Left lobe of liver (tissue), 2 donors: ENCODE measurements around the gene CLIP2. TPM values are rescaled to one million over a fixed set of nuclear protein-coding genes. Genes with fewer than 3 reads are reported as not detected.

ENCODE experiments used
- ATAC-seq: fragments of 200-7000 bp; cut with Tn5 transposase; one replicate; pipeline ENCODE4 v1.9.1; 2020; ENCODE audit warnings: mild to moderate bottlenecking, moderate library complexity
- DNase-seq: peaks from one replicate; pipeline ENCODE4 v3.0.0-alpha.2; 2020; ENCODE audit warnings: low spot score
- total RNA-seq: library from RNA; stranded (reverse); gene quantifications from one replicate; pipeline ENCODE4 v1.2.1, GENCODE V29; 2021
- donor health status: DM: no; HTN: no; CAD: no; lungs with moderate emphysema.
- donor health status: DM: no; HTN: yes; CAD: no.

CLIP2 gene
- total RNA-seq, 1 donor from 2014 or later, result 5.4 TPM

DNA sequence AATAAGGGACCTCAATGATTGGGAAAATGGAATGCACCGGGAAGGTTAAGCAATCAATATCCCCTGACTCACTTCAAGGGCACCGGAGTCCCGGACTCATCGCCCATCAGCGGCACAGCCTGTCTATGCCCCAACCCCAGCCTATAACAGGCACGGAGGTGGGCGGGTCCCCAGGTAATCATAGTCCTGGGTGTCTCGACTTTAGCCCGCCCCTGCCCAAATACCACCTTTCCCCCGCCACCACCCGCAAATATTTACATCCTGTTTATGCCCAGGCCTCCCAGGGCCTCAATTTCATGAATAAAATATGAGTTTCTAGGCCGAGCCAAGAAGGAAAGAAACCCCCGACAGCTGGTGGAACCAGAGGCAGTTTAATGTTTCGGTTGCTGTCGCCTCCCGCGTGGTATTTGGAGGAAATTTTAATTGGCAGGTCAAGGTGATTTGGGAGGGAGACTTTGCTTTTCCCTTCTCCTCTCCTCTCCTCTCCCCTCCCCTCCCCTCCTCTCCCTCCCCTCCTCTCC, 19.4 kb upstream of the CLIP2 start:
- DNase-seq, result peak; percentile 66
- peak; percentile 91 for ATAC-seq

DNA sequence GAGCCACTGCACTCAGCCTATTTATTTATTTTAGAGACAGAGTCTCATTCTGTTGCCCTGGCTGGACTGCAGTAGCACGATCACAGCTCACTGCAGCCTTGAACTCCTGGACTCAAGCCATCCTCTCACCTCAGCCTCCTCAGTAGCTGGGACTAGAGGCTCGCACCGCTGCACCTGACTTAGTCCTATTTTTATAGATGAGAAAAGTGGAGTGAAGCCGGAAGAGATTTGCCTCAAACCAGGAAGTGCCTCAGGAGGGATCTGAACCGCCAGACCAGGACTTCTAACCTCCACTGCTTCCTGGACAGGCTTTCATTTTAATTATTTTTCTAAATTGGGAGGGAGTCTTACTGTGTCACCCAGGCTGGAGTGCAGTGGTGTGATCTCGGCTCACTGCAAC, 17.5 kb upstream of the CLIP2 start:
- ATAC-seq (no peak), DNase-seq (no peak)

GRCh38 chr7:74272305-74273038, 16.7 kb upstream of the CLIP2 start:
- DNase-seq (no peak), ATAC-seq (peak; percentile 48)

DNA sequence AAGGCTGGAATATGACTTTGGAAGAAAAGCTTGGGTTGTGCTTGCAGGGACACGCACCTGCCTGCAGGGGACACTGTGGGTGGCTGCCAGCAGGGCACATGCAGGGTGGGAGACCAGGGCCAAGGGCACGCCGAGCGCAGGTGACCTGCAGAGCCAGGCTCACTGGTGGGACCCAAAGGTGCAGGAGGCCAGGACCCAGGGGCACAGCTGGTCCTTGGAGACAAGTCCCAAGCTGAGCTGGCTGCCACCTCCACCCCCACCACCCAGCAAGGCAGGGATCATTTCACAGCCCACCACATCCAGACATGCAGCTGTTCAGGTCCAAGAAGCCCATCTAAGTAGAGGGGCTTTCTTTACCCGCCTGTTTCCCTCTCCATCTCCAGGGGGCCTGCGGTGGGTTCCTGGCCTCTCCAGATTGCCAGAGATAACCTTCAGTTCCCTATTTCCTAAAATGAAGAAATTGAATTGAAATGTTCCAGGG, 13.8 kb upstream of the CLIP2 start:
- peak; percentile 45 for ATAC-seq
- no peak for DNase-seq

- DNase-seq, result no peak
- no peak for ATAC-seq
Observed at GRCh38 chr7:74277636-74278035, 11.6 kb upstream of the CLIP2 start.

DNA sequence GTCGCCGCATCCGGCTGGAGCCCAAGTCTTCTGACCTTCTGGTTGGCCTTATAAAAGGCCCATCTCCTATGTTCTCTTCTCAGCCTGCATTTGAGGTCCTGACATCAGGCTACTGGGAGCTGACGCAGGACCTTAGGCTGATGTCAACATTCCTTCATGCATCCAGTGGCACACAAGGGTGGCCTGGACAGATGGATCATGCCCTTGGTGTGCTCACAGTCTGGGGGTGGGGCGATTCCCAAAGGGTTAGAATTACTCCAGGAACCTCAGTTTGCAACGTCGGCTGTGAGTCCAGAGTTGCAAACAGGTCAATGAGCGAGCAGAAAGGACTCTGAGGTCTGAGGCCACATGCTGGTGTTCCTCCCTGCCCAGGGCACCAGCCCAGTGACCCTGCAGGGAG, 8.2 kb upstream of the CLIP2 start:
- DNase-seq (no peak), ATAC-seq (no peak)

DNA sequence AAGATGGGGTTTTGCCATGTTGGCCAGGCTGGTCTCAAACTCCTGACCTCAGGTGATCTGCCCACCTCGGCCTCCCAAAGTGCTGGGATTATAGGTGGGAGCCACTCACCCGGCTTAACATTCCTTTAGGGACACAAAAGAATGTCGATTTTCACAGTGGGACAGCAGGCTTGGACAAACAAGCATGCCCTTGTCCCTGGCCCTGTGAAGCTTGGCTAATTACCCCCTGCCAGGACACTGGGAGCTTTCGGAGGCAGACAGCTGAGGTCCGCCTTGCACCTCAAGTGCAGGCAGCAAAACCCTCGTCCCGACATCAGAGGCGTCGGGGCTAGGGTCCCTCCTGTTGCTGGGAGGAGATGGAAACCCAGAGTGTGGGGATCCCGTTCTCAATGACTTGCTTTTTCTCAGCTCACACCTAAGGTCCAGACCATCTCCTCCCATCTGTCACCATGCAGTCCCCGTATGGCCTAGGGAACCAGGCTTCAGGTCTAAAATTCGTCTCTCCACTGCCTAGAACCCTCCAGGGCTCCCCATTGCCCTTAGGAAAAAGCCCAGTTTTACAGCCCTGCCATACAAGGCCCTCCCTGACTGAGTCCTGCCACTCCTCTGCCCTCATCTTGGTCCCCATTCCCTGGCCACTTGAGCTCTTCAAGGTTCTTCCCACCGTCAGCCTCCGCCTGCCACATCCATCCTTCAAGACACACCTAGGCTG, 6.3 kb upstream of the CLIP2 start:
- no peak for ATAC-seq
- DNase-seq, result no peak

- DNase-seq, result no peak
- no peak for ATAC-seq
Observed at GRCh38 chr7:74283858-74284447, 5.3 kb upstream of the CLIP2 start.

- ATAC-seq, result peak; percentile 21
- no peak for DNase-seq
Observed at GRCh38 chr7:74284781-74285259, 4.4 kb upstream of the CLIP2 start.

GRCh38 chr7:74286131-74286530, 3.1 kb upstream of the CLIP2 start:
- ATAC-seq (no peak), DNase-seq (no peak)

- DNase-seq (no peak), ATAC-seq (no peak)
Observed at GRCh38 chr7:74287303-74288033, 1.7 kb upstream of the CLIP2 start.

GRCh38 chr7:74288034-74288881, 949 bp upstream of the CLIP2 start:
- DNase-seq, result no peak
- no peak for ATAC-seq

- no peak for DNase-seq
- ATAC-seq, result no peak
Observed at GRCh38 chr7:74289659-74290552, 699 bp downstream of the CLIP2 start.

DNA sequence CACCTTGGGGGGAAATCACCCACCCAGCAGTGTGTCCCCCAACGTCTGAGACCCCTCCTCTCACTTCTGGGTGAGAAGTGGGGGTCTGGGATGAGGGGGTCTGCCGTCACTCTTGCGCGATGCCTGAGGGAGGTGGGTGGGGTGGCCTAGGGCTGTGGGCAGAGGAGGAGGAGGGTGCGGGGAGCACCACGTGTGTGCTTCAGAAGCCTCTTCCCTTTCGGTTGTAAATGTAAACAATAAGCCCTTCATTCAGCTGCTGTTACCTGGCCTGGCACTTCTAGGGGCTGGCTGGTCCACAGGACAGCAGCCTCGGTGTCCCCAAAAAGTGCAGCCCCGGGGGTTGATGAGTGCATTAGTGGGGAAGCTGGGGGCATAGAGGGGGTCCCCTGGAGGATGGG, 1.3 kb downstream of the CLIP2 start:
- DNase-seq, result no peak

DNA sequence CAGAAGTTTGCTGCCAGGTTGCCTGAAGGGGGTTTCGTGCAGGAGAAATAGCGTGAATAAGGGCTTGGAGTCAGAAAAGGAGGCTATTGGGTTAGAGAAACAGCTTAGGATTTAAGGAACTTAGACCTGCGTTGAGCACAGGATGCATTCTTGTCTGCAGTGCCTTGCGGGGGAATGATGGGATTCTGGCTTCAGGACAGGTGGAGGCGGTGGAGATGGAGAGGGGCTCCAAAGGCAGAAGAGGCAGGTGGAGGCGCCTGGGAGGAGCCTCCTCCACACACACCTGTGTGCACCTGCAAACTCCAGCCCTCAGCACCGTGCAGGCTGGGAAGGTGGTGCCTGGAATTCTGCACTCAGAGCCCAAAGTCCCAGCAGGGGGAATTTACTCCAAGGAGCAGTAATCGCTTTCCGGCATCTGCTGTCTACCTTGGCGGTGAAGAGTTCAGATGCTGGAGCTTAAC, 1.8 kb downstream of the CLIP2 start:
- no peak for ATAC-seq
- DNase-seq, result no peak

More for the DNA sequence above, 1.3 kb downstream of the CLIP2 start:
- no peak for ATAC-seq

GRCh38 chr7:74291535-74291934, 2.3 kb downstream of the CLIP2 start:
- ATAC-seq (no peak), DNase-seq (no peak)

- ATAC-seq (peak; percentile 69), DNase-seq (peak; percentile 63)
Observed at GRCh38 chr7:74292757-74293576, 3.8 kb downstream of the CLIP2 start.

GRCh38 chr7:74293577-74293908, 4.3 kb downstream of the CLIP2 start:
- DNase-seq (no peak), ATAC-seq (no peak)
